WTC11 (cell line): Measurements from ENCODE around the gene GNRH2.

Source experiments
- CREB1 ChIP-seq: sonication (generic); formaldehyde crosslinking; IDR thresholded peaks from 2 replicates; pipeline ENCODE4 v1.8.0; 2023; ENCODE audit warnings: mild to moderate bottlenecking, missing genetic modification reagents
- FOXP1 ChIP-seq: sonication (generic); formaldehyde crosslinking; IDR thresholded peaks from 2 replicates; pipeline ENCODE4 v1.8.0; 2022; ENCODE audit warnings: missing genetic modification reagents, mild to moderate bottlenecking, moderate library complexity, borderline replicate concordance
- SMAD4 ChIP-seq: sonication (generic); formaldehyde crosslinking; IDR thresholded peaks from 2 replicates; pipeline ENCODE4 v1.8.0; 2022; ENCODE audit warnings: mild to moderate bottlenecking, missing genetic modification reagents
- TCF7 ChIP-seq: sonication (generic); formaldehyde crosslinking; IDR thresholded peaks from 2 replicates; pipeline ENCODE4 v1.8.0; 2022; ENCODE audit warnings: mild to moderate bottlenecking, low read depth, missing genetic modification reagents, moderate library complexity
- TEAD1 ChIP-seq: sonication (generic); formaldehyde crosslinking; IDR thresholded peaks from 2 replicates; pipeline ENCODE4 v1.8.0; 2022; ENCODE audit warnings: mild to moderate bottlenecking, missing genetic modification reagents
- TF ChIP-seq, protein P1 (sequence below): sonication (generic); formaldehyde crosslinking; IDR thresholded peaks from 2 replicates; pipeline ENCODE4 v1.8.0; 2022; ENCODE audit warnings: mild to moderate bottlenecking, missing genetic modification reagents
- TF ChIP-seq, protein P2 (sequence below): fragments of 200-600 bp; IDR thresholded peaks from 2 replicates; pipeline ENCODE4 v1.8.0; 2022; ENCODE audit warnings: antibody characterized with exemption
- TF ChIP-seq, protein P3 (sequence below): fragments of 250-450 bp; sonication (Bioruptor Pico); IDR thresholded peaks from 2 replicates; pipeline ENCODE4 v1.9.0; 2021; ENCODE audit warnings: mild to moderate bottlenecking
- TF ChIP-seq, protein P4 (sequence below): sonication (generic); formaldehyde crosslinking; conservative IDR thresholded peaks from 2 replicates; pipeline ENCODE4 v1.8.1; 2022; ENCODE audit warnings: mild to moderate bottlenecking, missing genetic modification reagents
- TF ChIP-seq, protein P5 (sequence below): sonication (generic); formaldehyde crosslinking; IDR thresholded peaks from 2 replicates; pipeline ENCODE4 v1.8.0; 2022; ENCODE audit warnings: mild to moderate bottlenecking, missing genetic modification reagents
- TF ChIP-seq, protein P6 (sequence below): sonication (generic); formaldehyde crosslinking; IDR thresholded peaks from 2 replicates; pipeline ENCODE4 v1.8.0; 2022; ENCODE audit warnings: mild to moderate bottlenecking, missing genetic modification reagents
- TF ChIP-seq, protein P7 (sequence below): sonication (generic); formaldehyde crosslinking; IDR thresholded peaks from 2 replicates; pipeline ENCODE4 v1.8.1; 2023; ENCODE audit warnings: mild to moderate bottlenecking, missing genetic modification reagents, moderate library complexity

DNA sequence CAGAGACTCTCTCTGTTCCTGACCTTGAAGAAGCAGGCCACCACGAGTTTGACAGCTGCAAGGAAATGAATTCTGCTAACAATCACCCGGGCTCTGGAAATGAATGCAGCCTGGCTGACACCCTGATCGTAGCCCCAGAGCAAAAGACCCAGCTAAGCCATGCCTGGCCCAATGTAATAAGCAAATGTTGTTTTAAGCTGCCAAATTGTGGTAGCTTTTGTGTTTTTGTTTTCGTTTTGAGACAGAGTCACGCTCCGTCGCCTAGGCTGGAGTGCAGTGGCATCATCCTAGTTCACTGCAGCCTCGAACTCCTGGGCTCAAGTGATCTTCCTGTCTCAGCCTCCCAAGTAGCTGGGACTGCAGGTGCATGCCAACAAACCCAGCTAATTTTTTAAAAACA lies 24.7 kb downstream of the GNRH2 start:
- TF ChIP-seq, protein P1, sequence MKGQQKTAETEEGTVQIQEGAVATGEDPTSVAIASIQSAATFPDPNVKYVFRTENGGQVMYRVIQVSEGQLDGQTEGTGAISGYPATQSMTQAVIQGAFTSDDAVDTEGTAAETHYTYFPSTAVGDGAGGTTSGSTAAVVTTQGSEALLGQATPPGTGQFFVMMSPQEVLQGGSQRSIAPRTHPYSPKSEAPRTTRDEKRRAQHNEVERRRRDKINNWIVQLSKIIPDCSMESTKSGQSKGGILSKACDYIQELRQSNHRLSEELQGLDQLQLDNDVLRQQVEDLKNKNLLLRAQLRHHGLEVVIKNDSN (CRISPR knock-in tag) = no peak
- TF ChIP-seq, protein P2, sequence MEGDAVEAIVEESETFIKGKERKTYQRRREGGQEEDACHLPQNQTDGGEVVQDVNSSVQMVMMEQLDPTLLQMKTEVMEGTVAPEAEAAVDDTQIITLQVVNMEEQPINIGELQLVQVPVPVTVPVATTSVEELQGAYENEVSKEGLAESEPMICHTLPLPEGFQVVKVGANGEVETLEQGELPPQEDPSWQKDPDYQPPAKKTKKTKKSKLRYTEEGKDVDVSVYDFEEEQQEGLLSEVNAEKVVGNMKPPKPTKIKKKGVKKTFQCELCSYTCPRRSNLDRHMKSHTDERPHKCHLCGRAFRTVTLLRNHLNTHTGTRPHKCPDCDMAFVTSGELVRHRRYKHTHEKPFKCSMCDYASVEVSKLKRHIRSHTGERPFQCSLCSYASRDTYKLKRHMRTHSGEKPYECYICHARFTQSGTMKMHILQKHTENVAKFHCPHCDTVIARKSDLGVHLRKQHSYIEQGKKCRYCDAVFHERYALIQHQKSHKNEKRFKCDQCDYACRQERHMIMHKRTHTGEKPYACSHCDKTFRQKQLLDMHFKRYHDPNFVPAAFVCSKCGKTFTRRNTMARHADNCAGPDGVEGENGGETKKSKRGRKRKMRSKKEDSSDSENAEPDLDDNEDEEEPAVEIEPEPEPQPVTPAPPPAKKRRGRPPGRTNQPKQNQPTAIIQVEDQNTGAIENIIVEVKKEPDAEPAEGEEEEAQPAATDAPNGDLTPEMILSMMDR = no peak
- TF ChIP-seq, protein P3, sequence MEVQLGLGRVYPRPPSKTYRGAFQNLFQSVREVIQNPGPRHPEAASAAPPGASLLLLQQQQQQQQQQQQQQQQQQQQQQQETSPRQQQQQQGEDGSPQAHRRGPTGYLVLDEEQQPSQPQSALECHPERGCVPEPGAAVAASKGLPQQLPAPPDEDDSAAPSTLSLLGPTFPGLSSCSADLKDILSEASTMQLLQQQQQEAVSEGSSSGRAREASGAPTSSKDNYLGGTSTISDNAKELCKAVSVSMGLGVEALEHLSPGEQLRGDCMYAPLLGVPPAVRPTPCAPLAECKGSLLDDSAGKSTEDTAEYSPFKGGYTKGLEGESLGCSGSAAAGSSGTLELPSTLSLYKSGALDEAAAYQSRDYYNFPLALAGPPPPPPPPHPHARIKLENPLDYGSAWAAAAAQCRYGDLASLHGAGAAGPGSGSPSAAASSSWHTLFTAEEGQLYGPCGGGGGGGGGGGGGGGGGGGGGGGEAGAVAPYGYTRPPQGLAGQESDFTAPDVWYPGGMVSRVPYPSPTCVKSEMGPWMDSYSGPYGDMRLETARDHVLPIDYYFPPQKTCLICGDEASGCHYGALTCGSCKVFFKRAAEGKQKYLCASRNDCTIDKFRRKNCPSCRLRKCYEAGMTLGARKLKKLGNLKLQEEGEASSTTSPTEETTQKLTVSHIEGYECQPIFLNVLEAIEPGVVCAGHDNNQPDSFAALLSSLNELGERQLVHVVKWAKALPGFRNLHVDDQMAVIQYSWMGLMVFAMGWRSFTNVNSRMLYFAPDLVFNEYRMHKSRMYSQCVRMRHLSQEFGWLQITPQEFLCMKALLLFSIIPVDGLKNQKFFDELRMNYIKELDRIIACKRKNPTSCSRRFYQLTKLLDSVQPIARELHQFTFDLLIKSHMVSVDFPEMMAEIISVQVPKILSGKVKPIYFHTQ (CRISPR knock-in tag) = no peak
- TF ChIP-seq, protein P4, sequence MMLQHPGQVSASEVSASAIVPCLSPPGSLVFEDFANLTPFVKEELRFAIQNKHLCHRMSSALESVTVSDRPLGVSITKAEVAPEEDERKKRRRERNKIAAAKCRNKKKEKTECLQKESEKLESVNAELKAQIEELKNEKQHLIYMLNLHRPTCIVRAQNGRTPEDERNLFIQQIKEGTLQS (CRISPR knock-in tag) = no peak
- TF ChIP-seq TEAD1 (CRISPR knock-in tag) = no peak
- TF ChIP-seq, protein P5, sequence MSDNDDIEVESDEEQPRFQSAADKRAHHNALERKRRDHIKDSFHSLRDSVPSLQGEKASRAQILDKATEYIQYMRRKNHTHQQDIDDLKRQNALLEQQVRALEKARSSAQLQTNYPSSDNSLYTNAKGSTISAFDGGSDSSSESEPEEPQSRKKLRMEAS (CRISPR knock-in tag) = no peak
- TF ChIP-seq, protein P6, sequence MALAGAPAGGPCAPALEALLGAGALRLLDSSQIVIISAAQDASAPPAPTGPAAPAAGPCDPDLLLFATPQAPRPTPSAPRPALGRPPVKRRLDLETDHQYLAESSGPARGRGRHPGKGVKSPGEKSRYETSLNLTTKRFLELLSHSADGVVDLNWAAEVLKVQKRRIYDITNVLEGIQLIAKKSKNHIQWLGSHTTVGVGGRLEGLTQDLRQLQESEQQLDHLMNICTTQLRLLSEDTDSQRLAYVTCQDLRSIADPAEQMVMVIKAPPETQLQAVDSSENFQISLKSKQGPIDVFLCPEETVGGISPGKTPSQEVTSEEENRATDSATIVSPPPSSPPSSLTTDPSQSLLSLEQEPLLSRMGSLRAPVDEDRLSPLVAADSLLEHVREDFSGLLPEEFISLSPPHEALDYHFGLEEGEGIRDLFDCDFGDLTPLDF (CRISPR knock-in tag) = no peak
- TF ChIP-seq FOXP1 (CRISPR knock-in tag) = no peak
- TF ChIP-seq TCF7 (CRISPR knock-in tag) = no peak
- TF ChIP-seq, protein P7, sequence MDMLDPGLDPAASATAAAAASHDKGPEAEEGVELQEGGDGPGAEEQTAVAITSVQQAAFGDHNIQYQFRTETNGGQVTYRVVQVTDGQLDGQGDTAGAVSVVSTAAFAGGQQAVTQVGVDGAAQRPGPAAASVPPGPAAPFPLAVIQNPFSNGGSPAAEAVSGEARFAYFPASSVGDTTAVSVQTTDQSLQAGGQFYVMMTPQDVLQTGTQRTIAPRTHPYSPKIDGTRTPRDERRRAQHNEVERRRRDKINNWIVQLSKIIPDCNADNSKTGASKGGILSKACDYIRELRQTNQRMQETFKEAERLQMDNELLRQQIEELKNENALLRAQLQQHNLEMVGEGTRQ = no peak
- no peak for TF ChIP-seq CREB1 (CRISPR knock-in tag)
- TF ChIP-seq SMAD4 (CRISPR knock-in tag) = no peak
